ENCODE results near the gene LDHAL6A. TPM values are rescaled to one million over a fixed set of nuclear protein-coding genes. Genes with fewer than 3 reads are reported as not detected.

Gene LDHAL6A
- total RNA-seq, 2 donors from 2014 or later, result not detected

DNA sequence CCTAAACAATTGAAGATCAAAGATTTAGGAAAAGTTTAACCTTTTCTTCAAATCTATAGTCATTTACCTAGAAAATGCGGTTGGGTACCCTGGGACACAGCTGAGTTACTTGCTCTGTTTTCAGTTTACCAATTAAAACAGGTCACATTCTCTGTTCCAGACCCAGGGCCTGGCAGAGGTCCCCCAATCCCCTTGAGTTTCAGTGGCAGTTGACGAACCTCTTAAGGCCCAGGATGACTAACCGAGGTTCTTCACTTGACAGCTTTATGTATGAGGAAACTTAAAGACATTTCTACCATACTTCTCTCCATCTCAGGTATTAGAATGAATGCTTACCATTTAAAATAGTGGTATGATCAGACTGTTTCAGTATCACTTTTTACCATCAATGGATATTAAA is 16.3 kb downstream of the LDHAL6A start:
- 93 to 100% methylated on average over 2 to 3 of the region's 3 CpGs for WGBS, 2 experiments (ENCODE audit: insufficient coverage in 1 of 2, insufficient read length in 1 of 2)
- Histone ChIP-seq H3K27me3 (ENCODE audit: control insufficient read depth, insufficient read depth, low read length, poor library complexity, severe bottlenecking) (no peaks in the 10 kb centered on the region), H3K36me3 (ENCODE audit: control insufficient read depth, insufficient read depth, low read length) (peaks cover 27% of the 10 kb centered on the region), H3K4me3 (ENCODE audit: low read length) (no peak overlapping the region), H3K27ac (ENCODE audit: low read depth, low read length) (no peak overlapping the region), H3K9me3 (ENCODE audit: control insufficient read depth, low read length) (no peaks in the 10 kb centered on the region), H3K9ac (ENCODE audit: extremely low read depth, low read length, poor library complexity, severe bottlenecking) (no peak overlapping the region), H3K4me1 (ENCODE audit: control insufficient read depth, insufficient read depth, low read length) (no peaks in the 10 kb centered on the region)
- no peak for DNase-seq
- Mint-ChIP-seq H3K27me3 (ENCODE audit: insufficient read depth) (no peaks in the 10 kb centered on the region), H3K4me3 (no peak overlapping the region), H3K9me3 (no peaks in the 10 kb centered on the region), H3K36me3 (ENCODE audit: low read depth) (peaks cover 30% of the 10 kb centered on the region), H3K4me1 (no peaks in the 10 kb centered on the region), H3K27ac (no peak overlapping the region)
- TF ChIP-seq, protein P1, sequence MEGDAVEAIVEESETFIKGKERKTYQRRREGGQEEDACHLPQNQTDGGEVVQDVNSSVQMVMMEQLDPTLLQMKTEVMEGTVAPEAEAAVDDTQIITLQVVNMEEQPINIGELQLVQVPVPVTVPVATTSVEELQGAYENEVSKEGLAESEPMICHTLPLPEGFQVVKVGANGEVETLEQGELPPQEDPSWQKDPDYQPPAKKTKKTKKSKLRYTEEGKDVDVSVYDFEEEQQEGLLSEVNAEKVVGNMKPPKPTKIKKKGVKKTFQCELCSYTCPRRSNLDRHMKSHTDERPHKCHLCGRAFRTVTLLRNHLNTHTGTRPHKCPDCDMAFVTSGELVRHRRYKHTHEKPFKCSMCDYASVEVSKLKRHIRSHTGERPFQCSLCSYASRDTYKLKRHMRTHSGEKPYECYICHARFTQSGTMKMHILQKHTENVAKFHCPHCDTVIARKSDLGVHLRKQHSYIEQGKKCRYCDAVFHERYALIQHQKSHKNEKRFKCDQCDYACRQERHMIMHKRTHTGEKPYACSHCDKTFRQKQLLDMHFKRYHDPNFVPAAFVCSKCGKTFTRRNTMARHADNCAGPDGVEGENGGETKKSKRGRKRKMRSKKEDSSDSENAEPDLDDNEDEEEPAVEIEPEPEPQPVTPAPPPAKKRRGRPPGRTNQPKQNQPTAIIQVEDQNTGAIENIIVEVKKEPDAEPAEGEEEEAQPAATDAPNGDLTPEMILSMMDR (conservative IDR thresholded peaks at IDR 0.05), result no peak

DNA sequence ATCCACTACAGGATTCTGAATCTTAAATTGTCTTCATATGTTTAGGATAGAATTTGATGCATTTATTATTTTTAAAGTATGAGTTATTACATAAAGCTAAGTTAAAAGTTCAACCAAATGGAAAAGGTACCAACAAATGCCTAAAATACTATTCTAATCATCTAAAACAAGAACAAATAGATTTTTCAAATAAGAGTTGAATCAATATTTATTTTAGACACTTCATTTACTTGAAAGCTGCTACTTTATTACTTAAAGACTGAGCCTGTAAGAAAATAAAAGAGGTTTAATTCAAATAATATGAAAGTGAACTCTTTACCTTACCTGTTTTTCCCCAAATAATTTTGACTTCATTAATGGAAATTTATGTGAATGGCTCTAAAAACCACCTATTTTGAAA is 16.9 kb downstream of the LDHAL6A start:
- H3K9me3 Mint-ChIP-seq, result no peaks in the 10 kb centered on the region
- no peaks in the 10 kb centered on the region for H3K4me1 Mint-ChIP-seq
- TF ChIP-seq, protein P1 (conservative IDR thresholded peaks at IDR 0.05), result no peak

DNA sequence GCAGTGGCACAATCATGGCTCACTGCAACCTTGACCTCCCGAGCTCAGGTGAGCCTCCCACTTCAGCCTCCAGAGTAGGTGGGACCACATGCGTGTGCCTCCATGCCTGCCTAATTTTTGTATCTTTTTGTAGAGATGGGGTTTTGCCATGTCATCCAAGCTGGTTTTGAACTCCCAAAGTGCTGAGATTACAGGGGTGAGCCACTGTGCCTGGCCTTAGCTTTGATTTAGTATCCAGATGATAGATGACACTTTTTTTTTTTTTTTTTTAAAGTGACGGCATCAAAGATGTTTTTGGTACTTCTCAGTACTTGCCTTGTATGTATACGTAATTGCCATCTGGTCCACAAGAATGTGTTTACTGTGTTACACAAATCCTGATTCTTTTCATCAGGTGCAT is 23.4 kb downstream of the LDHAL6A start:
- no peaks in the 10 kb centered on the region for H3K4me1 ChIP-seq (ENCODE audit: control insufficient read depth, insufficient read depth, low read length)
- peaks cover 92% of the 10 kb centered on the region for H3K36me3 Mint-ChIP-seq (ENCODE audit: low read depth)
- no peaks in the 10 kb centered on the region for H3K9me3 ChIP-seq (ENCODE audit: control insufficient read depth, low read length)

More for the DNA sequence above, 16.9 kb downstream of the LDHAL6A start:
- no peaks in the 10 kb centered on the region for H3K27me3 Mint-ChIP-seq (ENCODE audit: insufficient read depth)
- no peak overlapping the region for H3K9ac ChIP-seq (ENCODE audit: extremely low read depth, low read length, poor library complexity, severe bottlenecking)
- H3K27me3 ChIP-seq (ENCODE audit: control insufficient read depth, insufficient read depth, low read length, poor library complexity, severe bottlenecking), result no peaks in the 10 kb centered on the region
- H3K36me3 Mint-ChIP-seq (ENCODE audit: low read depth), result peaks cover 34% of the 10 kb centered on the region
- H3K4me3 Mint-ChIP-seq, result no peak overlapping the region
- no peak overlapping the region for H3K27ac ChIP-seq (ENCODE audit: low read depth, low read length)
- H3K27ac Mint-ChIP-seq, result no peak overlapping the region
- H3K9me3 ChIP-seq (ENCODE audit: control insufficient read depth, low read length), result no peaks in the 10 kb centered on the region
- no peak overlapping the region for H3K4me3 ChIP-seq (ENCODE audit: low read length)
- H3K36me3 ChIP-seq (ENCODE audit: control insufficient read depth, insufficient read depth, low read length), result peaks cover 32% of the 10 kb centered on the region
- H3K4me1 ChIP-seq (ENCODE audit: control insufficient read depth, insufficient read depth, low read length), result no peaks in the 10 kb centered on the region
- no peak for DNase-seq

More for the DNA sequence above, 23.4 kb downstream of the LDHAL6A start:
- TF ChIP-seq, protein P1 (conservative IDR thresholded peaks at IDR 0.05), result no peak
- Histone ChIP-seq H3K9ac (ENCODE audit: extremely low read depth, low read length, poor library complexity, severe bottlenecking) (no peak overlapping the region), H3K36me3 (ENCODE audit: control insufficient read depth, insufficient read depth, low read length) (peaks cover 88% of the 10 kb centered on the region), H3K27ac (ENCODE audit: low read depth, low read length) (no peak overlapping the region), H3K4me3 (ENCODE audit: low read length) (no peak overlapping the region), H3K27me3 (ENCODE audit: control insufficient read depth, insufficient read depth, low read length, poor library complexity, severe bottlenecking) (no peaks in the 10 kb centered on the region)
- DNase-seq, result no peak
- WGBS, 2 experiments (ENCODE audit: insufficient coverage in 1 of 2, insufficient read length in 1 of 2), result 93 to 95% methylated on average over 3 to 4 of the region's 4 CpGs
- Mint-ChIP-seq H3K4me3 (no peak overlapping the region), H3K27me3 (ENCODE audit: insufficient read depth) (no peaks in the 10 kb centered on the region), H3K4me1 (no peaks in the 10 kb centered on the region), H3K27ac (no peak overlapping the region), H3K9me3 (no peaks in the 10 kb centered on the region)

Measured in endodermal cell (in vitro differentiated cells).